ENCODE results near the gene CD244. TPM values are rescaled to one million over a fixed set of nuclear protein-coding genes. Genes with fewer than 3 reads are reported as not detected.

CD244 gene
- total and polyA plus RNA-seq, 2 donors (not counting 3 experiments of a cell fraction or from before 2014, with no cell fraction given): not detected

- intact Hi-C loops (cut with micrococcal nuclease): no loop called here
- no TSS peak for BruUV-seq (replicated peaks)
- dilution Hi-C loops (cut with MboI; ENCODE audit: extremely low pct_ligation_motif_present, low sequenced_read_pairs): no loop called here
- Histone ChIP-seq H3K9ac (replicated peaks; ENCODE audit: extremely low read depth, insufficient read depth, low read length) (no peak overlapping the region), H3K27me3 (ENCODE audit: control insufficient read depth in 2 of 2, insufficient read depth in 2 of 2, low read length in 2 of 2) (peaks cover 0 to 4% of the 10 kb centered on the region in 2 experiments), H3K4me1 (ENCODE audit: control insufficient read depth, extremely low read depth, insufficient read depth, low read length) (no peaks in the 10 kb centered on the region), H3K4me2 (ENCODE audit: insufficient read depth, low read length) (no peak overlapping the region), H3K4me3 (replicated peaks in 1 of 3; ENCODE audit: insufficient read depth in 1 of 3, low read depth in 1 of 3, low read length in 3 of 3) (no peak overlapping the region), H3K9me3 (replicated peaks; ENCODE audit: control insufficient read depth, insufficient read depth, low read length) (no peaks in the 10 kb centered on the region), H3K36me3 (ENCODE audit: control insufficient read depth in 2 of 2, extremely low read depth in 1 of 2, insufficient read depth in 2 of 2, low read length in 2 of 2) (no peaks in the 10 kb centered on the region), H4K20me1 (replicated peaks; ENCODE audit: control insufficient read depth, extremely low read depth, insufficient read depth, low read length) (no peaks in the 10 kb centered on the region), H3K9me1 (replicated peaks; ENCODE audit: control insufficient read depth, extremely low read depth, insufficient read depth, low read length) (no peaks in the 10 kb centered on the region), H3K79me2 (ENCODE audit: control insufficient read depth, insufficient read depth, low read length) (no peaks in the 10 kb centered on the region), H3K27ac (ENCODE audit: insufficient read depth, low read depth, low read length) (no peak overlapping the region), H2AFZ (ENCODE audit: low read depth, low read length) (no peak overlapping the region)
- DNase-seq (ENCODE audit: low read depth, low spot score): no peak
- ChIA-PET POLR2A (no interaction called here), CTCF (no interaction called here)
- FAIRE-seq: no peak
- TF ChIP-seq JUN (IDR thresholded peaks at IDR 0.05; ENCODE audit: borderline replicate concordance, insufficient read depth, insufficient read length, low read depth) (no peak), GATA2 (IDR thresholded peaks at IDR 0.05; ENCODE audit: insufficient read depth, insufficient read length, low read depth, low read length) (no peak), CTCF (IDR thresholded peaks at IDR 0.05; ENCODE audit: extremely low read depth in 1 of 2, insufficient read depth in 1 of 2, low read depth in 1 of 2, low read length in 2 of 2) (no peak), MYC (IDR thresholded peaks at IDR 0.05; ENCODE audit: low read depth, low read length) (no peak), POLR2A (IDR thresholded peaks at IDR 0.05; ENCODE audit: low read depth, low read length) (no peak), FOS (IDR thresholded peaks at IDR 0.05; ENCODE audit: borderline replicate concordance, insufficient read depth, low read length) (no peak), POLR2AphosphoS5 (IDR thresholded peaks at IDR 0.05; ENCODE audit: insufficient read depth, low read depth, low read length) (no peak), EZH2 (IDR thresholded peaks at IDR 0.05; ENCODE audit: borderline replicate concordance, low read depth, low read length, severe bottlenecking) (no peak), MAX (IDR thresholded peaks at IDR 0.05; ENCODE audit: insufficient read depth, insufficient read length) (no peak)
Observed at GRCh38 chr1:160814316-160814715, 48.4 kb downstream of the CD244 start.

All from endothelial cell of umbilical vein (primary cell).